GM12865 (cell line): ENCODE measurements around the gene ZFP1.
"Not testable (repeated sequence)": the region's sequence is repeated elsewhere in the genome, so short reads cannot be mapped to it uniquely, and the experiment has no call there.

ENCODE experiments used
- DNase-seq: peaks from one replicate; pipeline ENCODE4 v3.0.0; 2010; ENCODE audit warnings: low read depth
- H3K4me3 ChIP-seq: 2 replicates; pipeline ENCODE4 v1.5.1; 2011; ENCODE audit warnings: mild to moderate bottlenecking, low read depth, low read length, control low read depth
- CTCF ChIP-seq: IDR thresholded peaks from 2 replicates; pipeline ENCODE4 v1.5.1; 2011; ENCODE audit warnings: low read length, control low read depth, low read depth, inconsistent platforms; ENCODE audit not compliant: insufficient read depth; ENCODE audit errors: missing control alignments

ZFP1 gene

DNA sequence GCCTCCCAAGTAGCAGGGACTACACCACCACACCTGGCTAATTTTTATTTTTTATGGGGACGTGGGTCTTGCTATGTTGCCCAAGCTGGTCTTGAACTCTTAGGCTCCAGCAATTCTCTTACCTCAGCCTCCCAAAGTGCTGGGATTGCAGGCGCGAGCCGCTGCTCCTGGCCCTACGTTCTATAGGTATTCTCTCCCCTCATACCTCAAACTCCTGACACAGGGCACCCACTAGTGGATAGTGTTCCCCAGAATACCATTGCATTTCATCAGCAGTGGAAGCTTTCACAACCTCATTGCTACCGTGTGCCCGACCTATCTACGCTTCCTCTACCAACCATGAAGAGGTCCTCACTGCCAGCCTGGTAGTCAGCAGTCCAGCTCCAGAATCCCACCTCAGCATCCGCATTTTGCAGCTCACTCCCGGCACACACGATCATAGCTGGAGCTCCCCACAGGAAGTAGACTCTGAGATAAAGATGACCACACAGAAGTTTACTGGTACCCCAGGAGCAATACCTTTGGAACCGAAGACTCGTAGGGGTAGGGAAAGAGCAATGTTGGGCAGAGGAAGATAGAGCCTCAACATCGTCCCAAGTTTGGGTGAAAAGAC is 49.3 kb downstream of the ZFP1 start:
- DNase-seq, result no peak
- no peak overlapping the region for H3K4me3 ChIP-seq
- TF ChIP-seq CTCF, result no peak

DNA sequence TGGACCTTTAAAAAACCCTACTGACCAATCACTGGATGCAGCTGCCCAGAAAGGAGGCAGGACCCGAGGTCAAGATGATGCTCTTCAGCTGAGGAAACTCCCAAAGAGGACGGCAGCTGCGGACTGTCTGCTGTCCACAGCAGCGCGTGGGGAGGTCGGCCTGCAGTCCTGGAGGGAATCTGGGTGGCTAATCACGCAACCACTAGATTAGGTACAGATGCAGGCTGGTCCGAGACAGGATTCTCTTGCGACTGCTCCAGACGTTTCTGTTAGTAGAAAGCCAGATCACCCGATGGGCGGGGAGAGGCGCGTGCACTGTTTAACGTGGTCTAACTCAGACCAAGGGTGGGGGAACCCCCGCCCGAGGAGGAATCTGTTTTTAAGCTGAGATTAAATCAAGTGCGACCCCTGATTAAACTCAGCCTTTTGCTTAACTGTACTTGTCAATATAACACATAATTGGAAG is 49.8 kb downstream of the ZFP1 start:
- no peak overlapping the region for H3K4me3 ChIP-seq
- no peak for DNase-seq

GRCh38 chr16:75202069-75202590 is 53.8 kb downstream of the ZFP1 start:
- H3K4me3 ChIP-seq, result no peak overlapping the region
- TF ChIP-seq CTCF, result no peak
- no peak for DNase-seq

More for the DNA sequence above, 49.8 kb downstream of the ZFP1 start:
- TF ChIP-seq CTCF, result no peak

DNA sequence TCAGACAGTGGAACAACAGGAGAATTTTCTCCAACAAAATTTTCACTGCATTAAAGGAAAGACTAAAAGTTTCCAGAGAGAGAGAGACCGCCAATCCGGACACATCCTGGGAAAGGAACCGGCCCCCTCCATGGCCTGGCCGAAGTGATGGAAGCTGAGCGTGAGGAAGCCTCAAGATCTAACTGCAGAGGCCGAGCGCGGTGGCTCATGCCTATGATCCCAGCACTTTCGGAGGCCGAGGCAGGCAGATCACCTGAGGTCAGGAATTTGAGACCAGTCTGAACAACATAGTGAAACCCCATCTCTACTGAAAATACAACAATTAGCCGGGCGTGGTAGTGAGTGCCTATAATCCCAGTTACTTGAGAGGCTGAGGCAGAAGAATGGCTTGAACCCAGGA is 54.8 kb downstream of the ZFP1 start:
- no peak for DNase-seq
- no peak for TF ChIP-seq CTCF
- H3K4me3 ChIP-seq, result no peak overlapping the region

DNA sequence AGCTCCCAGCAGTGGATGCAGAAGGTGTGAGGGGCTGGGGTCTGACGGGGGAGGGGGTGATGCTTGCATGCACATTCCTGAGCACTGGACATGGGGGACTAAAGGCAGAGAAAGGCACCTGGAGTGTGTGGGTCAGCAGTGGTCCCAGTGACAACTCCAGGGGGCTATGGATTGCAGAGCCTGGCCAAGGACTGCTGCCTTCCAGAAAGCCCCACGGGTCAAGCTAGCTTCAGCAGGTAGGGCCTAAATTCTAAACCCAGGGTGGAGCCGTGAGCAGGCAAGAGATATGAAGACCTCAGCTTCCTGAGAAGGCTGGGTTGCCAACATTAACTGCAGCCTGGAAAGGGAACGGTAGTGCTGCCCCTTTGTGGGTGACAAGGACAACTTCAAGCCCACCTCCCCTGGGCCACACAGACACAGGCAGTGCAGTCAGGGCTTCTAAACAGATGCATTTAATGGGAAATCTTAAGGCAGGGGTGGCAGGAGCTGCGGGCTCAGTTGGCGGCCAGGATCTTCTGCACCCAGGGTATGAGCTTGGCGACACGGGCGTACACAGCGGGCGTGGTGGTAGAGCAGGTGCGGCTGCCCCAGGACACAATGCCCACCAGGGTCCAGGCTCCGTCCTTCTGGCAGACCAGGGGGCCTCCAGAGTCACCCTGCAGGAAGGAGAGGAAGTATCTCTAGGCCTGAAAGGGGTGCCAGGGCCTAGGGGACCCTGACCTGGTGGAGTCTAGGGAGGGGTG is 55.5 kb downstream of the ZFP1 start:
- no peak overlapping the region for H3K4me3 ChIP-seq
- DNase-seq, result no peak
- no peak for TF ChIP-seq CTCF

DNA sequence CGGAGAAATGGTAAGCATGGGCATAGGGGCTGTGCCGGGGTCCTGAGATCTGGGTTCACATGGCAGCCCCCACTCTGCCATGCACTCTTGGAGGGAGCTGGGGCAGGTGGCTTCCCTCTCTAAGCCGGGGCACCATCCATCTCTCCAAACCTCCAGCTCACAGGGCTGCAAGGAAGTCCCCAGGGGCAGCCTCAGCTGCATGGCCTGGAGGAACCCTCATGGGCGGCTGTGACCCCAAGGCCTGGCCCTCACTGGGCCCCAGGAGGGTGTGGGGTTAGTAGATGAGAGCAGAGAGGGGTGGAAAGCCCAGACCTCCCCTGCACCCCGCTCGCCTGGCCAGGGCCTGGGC is 56.1 kb downstream of the ZFP1 start:
- TF ChIP-seq CTCF, result no peak
- no peak overlapping the region for H3K4me3 ChIP-seq
- DNase-seq, result no peak

- DNase-seq, H3K4me3 ChIP-seq: not testable (repeated sequence)
Measured at GRCh38 chr16:75204905-75205304, 56.6 kb downstream of the ZFP1 start.

DNA sequence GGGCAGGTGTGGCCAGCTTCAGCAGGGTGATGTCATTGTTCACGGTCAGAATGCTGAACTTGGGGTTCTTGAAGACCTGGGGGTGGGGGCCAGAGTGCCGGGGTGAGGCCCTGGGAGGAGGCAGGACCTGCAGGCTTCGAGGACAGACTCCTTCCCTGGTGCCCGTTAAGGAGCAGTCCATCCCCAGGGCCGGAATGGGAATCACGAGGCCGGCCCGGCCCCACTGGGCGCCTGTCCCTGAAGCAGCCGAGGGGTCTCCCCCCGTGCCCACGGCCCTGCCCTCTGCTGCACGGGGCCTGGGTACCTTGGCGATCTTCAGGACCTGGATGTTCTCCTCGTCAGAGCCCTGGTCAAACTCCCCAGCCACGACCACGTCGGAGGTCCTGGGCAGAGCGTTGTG is 57.1 kb downstream of the ZFP1 start:
- not testable (repeated sequence) for DNase-seq

GRCh38 chr16:75205961-75206748 is 57.8 kb downstream of the ZFP1 start:
- DNase-seq, H3K4me3 ChIP-seq: not testable (repeated sequence)

More for the DNA sequence above, 57.1 kb downstream of the ZFP1 start:
- H3K4me3 ChIP-seq, result not testable (repeated sequence)
